ENCODE data around the gene BANF2. TPM values are rescaled to one million over a fixed set of nuclear protein-coding genes. Genes with fewer than 3 reads are reported as not detected.

Gene BANF2
- not detected for total RNA-seq

DNA sequence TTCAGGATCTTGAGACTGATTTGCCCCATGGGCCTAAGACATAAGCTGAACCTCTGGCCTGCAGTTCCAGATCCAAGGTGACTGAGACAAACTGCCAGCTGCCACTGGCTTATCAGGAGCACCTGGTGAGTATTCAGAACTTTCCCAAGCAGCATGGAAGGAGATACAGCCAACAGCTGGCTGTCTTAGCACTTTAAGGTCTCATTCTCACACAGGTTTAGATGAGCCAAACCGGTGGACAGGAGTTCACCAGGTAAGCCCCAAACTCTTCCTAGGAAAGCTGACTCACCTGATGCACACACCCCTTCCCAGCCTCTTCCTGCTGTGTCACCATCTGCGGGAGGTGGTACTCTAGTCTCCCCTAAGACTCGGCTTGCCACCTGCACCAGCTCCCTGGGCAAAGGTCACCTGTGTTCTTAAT is at the start of gene BANF2:
BANF2 (plus strand) TSS at position 36 of the 421 bp plus-strand sequence. CDS start 25,060 bp downstream, outside the sequence.
- Histone ChIP-seq H3K4me1 (no peaks in the 10 kb centered on the region), H3K4me3 (no peak within 1 kb of the TSS), H3K36me3 (no peaks in the 10 kb centered on the region), H3K27ac (no peak within 1 kb of the TSS), H3K27me3 (peaks cover 0 to 2% of the 10 kb centered on the region in 2 donors), H3K9me3 (no peaks in the 10 kb centered on the region)
- DNase-seq (ENCODE audit: low spot score in 2 of 2) = no peak
- TF ChIP-seq POLR2A (IDR thresholded peaks at IDR 0.05) (no peak), EP300 (IDR thresholded peaks at IDR 0.05) (no peak)
- TF ChIP-seq, protein P1, sequence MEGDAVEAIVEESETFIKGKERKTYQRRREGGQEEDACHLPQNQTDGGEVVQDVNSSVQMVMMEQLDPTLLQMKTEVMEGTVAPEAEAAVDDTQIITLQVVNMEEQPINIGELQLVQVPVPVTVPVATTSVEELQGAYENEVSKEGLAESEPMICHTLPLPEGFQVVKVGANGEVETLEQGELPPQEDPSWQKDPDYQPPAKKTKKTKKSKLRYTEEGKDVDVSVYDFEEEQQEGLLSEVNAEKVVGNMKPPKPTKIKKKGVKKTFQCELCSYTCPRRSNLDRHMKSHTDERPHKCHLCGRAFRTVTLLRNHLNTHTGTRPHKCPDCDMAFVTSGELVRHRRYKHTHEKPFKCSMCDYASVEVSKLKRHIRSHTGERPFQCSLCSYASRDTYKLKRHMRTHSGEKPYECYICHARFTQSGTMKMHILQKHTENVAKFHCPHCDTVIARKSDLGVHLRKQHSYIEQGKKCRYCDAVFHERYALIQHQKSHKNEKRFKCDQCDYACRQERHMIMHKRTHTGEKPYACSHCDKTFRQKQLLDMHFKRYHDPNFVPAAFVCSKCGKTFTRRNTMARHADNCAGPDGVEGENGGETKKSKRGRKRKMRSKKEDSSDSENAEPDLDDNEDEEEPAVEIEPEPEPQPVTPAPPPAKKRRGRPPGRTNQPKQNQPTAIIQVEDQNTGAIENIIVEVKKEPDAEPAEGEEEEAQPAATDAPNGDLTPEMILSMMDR (IDR thresholded peaks at IDR 0.05) = no peak
- WGBS, 2 donors = 67 to 75% methylated on average over 2 to 3 of the region's 3 CpGs

DNA sequence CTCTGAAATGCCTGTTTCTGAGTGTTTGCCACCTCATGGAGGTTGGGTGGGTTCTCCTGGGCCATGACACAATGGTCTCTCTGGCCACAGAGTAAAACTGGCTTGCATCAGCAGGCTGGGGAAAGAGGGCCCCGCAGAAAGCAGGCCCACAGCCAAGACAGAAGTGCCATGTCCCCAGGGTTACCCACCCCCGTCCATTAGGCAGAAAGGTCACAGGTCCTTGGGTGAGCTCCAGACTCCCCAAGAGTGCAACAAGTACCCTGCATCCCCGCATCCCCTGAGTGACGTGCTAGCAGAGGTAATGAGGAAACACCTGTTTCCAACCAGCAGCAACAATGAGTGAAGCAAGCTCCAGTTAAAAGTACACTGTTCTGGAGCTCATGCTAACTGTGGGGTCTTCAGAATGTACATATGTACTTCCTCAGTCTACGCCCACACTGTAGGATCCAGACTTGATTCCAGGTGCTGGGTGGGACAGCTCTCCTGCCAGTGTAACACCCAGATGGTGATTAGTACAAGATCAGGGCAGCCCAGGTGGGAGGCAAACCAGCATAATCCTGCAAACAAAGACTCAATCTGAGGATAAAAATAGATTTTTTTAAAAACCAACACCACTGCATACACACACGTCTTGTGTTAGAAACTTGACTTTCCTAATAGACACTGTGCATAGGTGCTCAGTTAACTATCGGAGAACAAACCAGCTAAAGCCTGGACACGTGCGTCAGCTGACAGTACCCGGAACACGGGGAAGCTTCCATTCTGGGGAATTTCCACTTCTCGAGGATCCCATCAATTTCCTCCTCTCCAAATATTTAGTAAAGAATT is 49.3 kb upstream of the BANF2 start:
- no peaks in the 10 kb centered on the region for H3K9me3 ChIP-seq
- DNase-seq (ENCODE audit: low spot score in 2 of 2) = no peak
- no peak overlapping the region for H3K4me3 ChIP-seq
- H3K4me1 ChIP-seq = peaks cover 0 to 88% (median 55%) of the 10 kb centered on the region in 4 donors
- H3K36me3 ChIP-seq = peaks cover 0 to 9% (median 0%) of the 10 kb centered on the region in 3 donors
- peak overlapping the region; percentile 20 to 79 (median 49) for H3K27ac ChIP-seq
- H3K27me3 ChIP-seq = no peaks in the 10 kb centered on the region
- TF ChIP-seq POLR2A (IDR thresholded peaks at IDR 0.05) (no peak), EP300 (IDR thresholded peaks at IDR 0.05) (no peak)
- TF ChIP-seq, protein P1 (IDR thresholded peaks at IDR 0.05) = no peak
- WGBS, 2 donors = 33 to 37% methylated on average over 12 of the region's 12 CpGs

DNA sequence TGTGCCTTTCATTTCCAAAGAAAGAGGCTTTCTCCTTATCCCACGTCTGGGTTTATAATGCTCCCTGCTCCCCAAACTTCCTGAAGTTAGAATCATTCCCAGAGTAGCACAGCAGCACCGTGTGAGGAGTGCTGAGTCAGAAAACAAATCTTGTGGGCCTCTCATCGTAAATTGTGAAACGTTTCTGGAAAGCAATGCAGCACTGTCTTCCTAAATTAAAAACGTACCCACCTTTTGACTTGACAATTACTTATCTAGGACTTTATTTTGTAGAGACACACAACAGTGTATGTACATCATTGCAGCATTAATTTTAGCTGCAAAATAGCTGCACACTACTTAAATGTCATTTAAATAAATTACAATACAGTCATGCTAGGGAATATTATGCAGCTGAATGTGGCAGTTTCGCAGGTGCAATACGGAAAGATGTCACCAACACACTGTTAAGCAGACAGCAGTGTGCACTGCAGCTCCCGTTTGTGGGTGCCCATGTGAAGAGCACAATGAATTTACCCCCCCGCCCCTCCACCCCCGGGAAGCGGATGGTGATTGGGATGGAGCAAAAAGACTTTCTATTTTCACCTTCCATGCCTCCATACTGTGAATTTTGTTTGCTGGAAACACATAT is 48.5 kb upstream of the BANF2 start:
- DNase-seq (ENCODE audit: low spot score in 2 of 2) = no peak
- H3K4me1 ChIP-seq = peaks cover 0 to 86% (median 52%) of the 10 kb centered on the region in 4 donors
- WGBS, 2 donors = 46 to 50% methylated on average over 11 of the region's 11 CpGs
- peaks cover 0 to 9% (median 0%) of the 10 kb centered on the region in 3 donors for H3K36me3 ChIP-seq
- no peaks in the 10 kb centered on the region for H3K27me3 ChIP-seq
- TF ChIP-seq, protein P1 (IDR thresholded peaks at IDR 0.05) = no peak
- TF ChIP-seq EP300 (IDR thresholded peaks at IDR 0.05) (no peak), POLR2A (IDR thresholded peaks at IDR 0.05) (no peak)
- H3K27ac ChIP-seq = peak overlapping the region in 3 of 4 donors; percentile 28 to 79 (median 70)
- no peaks in the 10 kb centered on the region for H3K9me3 ChIP-seq
- no peak overlapping the region for H3K4me3 ChIP-seq

DNA sequence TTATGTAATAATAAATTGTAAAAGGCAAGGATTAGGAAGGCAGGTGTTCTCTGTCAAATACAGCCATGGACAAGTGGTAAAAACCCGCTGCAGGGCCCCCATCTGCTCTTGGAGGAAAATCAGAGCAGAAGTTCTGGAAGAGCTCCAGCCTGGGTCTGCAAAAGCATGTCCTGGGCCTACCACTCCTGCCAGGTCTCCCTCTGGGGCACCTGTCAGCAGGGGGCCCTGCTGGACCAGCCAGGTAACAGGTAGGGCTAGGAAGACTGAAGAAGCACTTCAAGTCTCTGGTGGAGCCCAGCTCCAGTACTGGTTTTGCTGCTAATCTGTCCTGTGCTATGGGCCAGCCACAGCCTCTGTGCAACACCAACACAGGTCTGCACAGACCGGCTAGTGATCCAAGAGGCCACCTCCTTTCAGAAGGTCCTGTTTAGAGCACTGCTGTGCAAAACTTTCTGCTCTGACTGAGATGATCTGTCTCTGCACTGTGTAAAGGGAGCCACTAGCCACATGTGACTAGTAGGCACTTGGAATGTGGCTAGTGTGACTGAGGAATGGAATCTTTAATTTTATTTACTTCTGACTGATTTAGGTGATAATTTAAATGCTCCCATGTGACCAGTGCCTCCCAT is 47.9 kb upstream of the BANF2 start:
- TF ChIP-seq POLR2A (IDR thresholded peaks at IDR 0.05) = no peak
- TF ChIP-seq, protein P1 (IDR thresholded peaks at IDR 0.05) = no peak
- TF ChIP-seq EP300 (IDR thresholded peaks at IDR 0.05) = no peak
- H3K36me3 ChIP-seq = peaks cover 0 to 9% (median 0%) of the 10 kb centered on the region in 3 donors
- peaks cover 0 to 80% (median 49%) of the 10 kb centered on the region in 4 donors for H3K4me1 ChIP-seq
- 82 to 96% methylated on average over 2 of the region's 2 CpGs for WGBS, 2 donors
- no peak for DNase-seq (ENCODE audit: low spot score in 2 of 2)
- H3K27me3 ChIP-seq = no peaks in the 10 kb centered on the region
- no peaks in the 10 kb centered on the region for H3K9me3 ChIP-seq
- no peak overlapping the region for H3K4me3 ChIP-seq
- H3K27ac ChIP-seq = peak overlapping the region in 1 of 4 donors; percentile 70
